GM23338 (cell line): Measurements from ENCODE around the gene GUCA1C. TPM values are rescaled to one million over a fixed set of nuclear protein-coding genes. Genes with fewer than 3 reads are reported as not detected.

Source experiments
- ATAC-seq: fragments of 200-7000 bp; cut with Tn5 transposase; 3 replicates; pipeline ENCODE4 v1.9.1; 2020
- DNase-seq: peaks from one replicate; pipeline ENCODE4 v3.0.0-alpha.2; 2015; ENCODE audit warnings: low spot score
- H2AFZ ChIP-seq: fragments of 200-600 bp; sonication (generic); 2 replicates; pipeline ENCODE4 v1.8.0; 2016; ENCODE audit warnings: antibody characterized with exemption, mild to moderate bottlenecking, moderate library complexity
- H3F3A ChIP-seq: fragments of 200-600 bp; sonication (generic); replicated peaks from 2 replicates; pipeline ENCODE4 v1.8.0; 2017; ENCODE audit warnings: antibody characterized with exemption, mixed run types, low read depth
- H3K27ac ChIP-seq: fragments of 200-600 bp; sonication (generic); 2 replicates; pipeline ENCODE4 v1.6.1; 2016; ENCODE audit warnings: low read depth
- H3K27me3 ChIP-seq: fragments of 200-600 bp; sonication (generic); 2 replicates; pipeline ENCODE4 v1.8.0; 2016; ENCODE audit warnings: mild to moderate bottlenecking, mixed run types, moderate library complexity; ENCODE audit not compliant: insufficient read depth
- H3K36me3 ChIP-seq: fragments of 200-600 bp; sonication (generic); 2 replicates; pipeline ENCODE4 v1.8.0; 2016; ENCODE audit warnings: mild to moderate bottlenecking; ENCODE audit not compliant: insufficient read depth
- H3K4me1 ChIP-seq: fragments of 200-600 bp; sonication (generic); 2 replicates; pipeline ENCODE4 v1.8.0; 2016; ENCODE audit warnings: mild to moderate bottlenecking, moderate library complexity; ENCODE audit not compliant: insufficient read depth
- H3K4me2 ChIP-seq: fragments of 200-600 bp; sonication (generic); 2 replicates; pipeline ENCODE4 v1.7.1; 2017; ENCODE audit warnings: mixed run types
- H3K4me3 ChIP-seq: fragments of 200-600 bp; sonication (generic); 2 replicates; pipeline ENCODE4 v1.6.1; 2016; ENCODE audit warnings: mixed run types
- H3K79me2 ChIP-seq: fragments of 200-600 bp; sonication (generic); replicated peaks from 2 replicates; pipeline ENCODE4 v1.8.0; 2017; ENCODE audit warnings: mild to moderate bottlenecking; ENCODE audit not compliant: insufficient read depth
- H3K9me2 ChIP-seq: fragments of 200-600 bp; sonication (generic); 2 replicates; pipeline ENCODE4 v1.8.0; 2017; ENCODE audit not compliant: insufficient read depth
- H4K20me1 ChIP-seq: fragments of 200-600 bp; sonication (generic); replicated peaks from 2 replicates; pipeline ENCODE4 v1.8.0; 2017; ENCODE audit warnings: mild to moderate bottlenecking; ENCODE audit not compliant: insufficient read depth
- H3K27ac Mint-ChIP-seq: 2 replicates; pipeline ENCODE4 v1.8.0; 2020; ENCODE audit warnings: inconsistent platforms, mild to moderate bottlenecking, moderate library complexity, mixed read lengths
- H3K27me3 Mint-ChIP-seq: 3 replicates; pipeline ENCODE4 v1.8.0; 2022; ENCODE audit warnings: low read depth, mild to moderate bottlenecking, moderate library complexity, mixed read lengths, inconsistent platforms; ENCODE audit not compliant: insufficient read depth, poor library complexity
- H3K36me3 Mint-ChIP-seq: 3 replicates; pipeline ENCODE4 v1.8.0; 2021; ENCODE audit warnings: low read depth, mild to moderate bottlenecking, inconsistent platforms, moderate library complexity, mixed read lengths
- H3K4me1 Mint-ChIP-seq: 3 replicates; pipeline ENCODE4 v1.8.0; 2020; ENCODE audit warnings: mild to moderate bottlenecking, inconsistent platforms, mixed read lengths
- H3K4me3 Mint-ChIP-seq: 3 replicates; pipeline ENCODE4 v1.8.0; 2021; ENCODE audit warnings: moderate library complexity, mild to moderate bottlenecking, inconsistent platforms, mixed read lengths
- H3K9me3 Mint-ChIP-seq: 3 replicates; pipeline ENCODE4 v1.8.0; 2020; ENCODE audit warnings: moderate library complexity, mild to moderate bottlenecking, inconsistent platforms, mixed read lengths
- CREB1 ChIP-seq: fragments of 250-450 bp; sonication (Bioruptor Pico); IDR thresholded peaks from 2 replicates; pipeline ENCODE4 v1.5.0; 2020; ENCODE audit warnings: low read depth, mild to moderate bottlenecking, moderate library complexity
- ETS1 ChIP-seq: IDR thresholded peaks from 2 replicates; pipeline ENCODE4 v1.6.1; 2016; ENCODE audit warnings: antibody characterized with exemption
- EZH2 ChIP-seq: fragments of 200-600 bp; sonication (generic); IDR thresholded peaks from one replicate; pipeline ENCODE4 v1.8.0; 2017; ENCODE audit warnings: antibody characterized with exemption, mild to moderate bottlenecking, low read depth; ENCODE audit not compliant: unreplicated experiment
- EZH2phosphoT487 ChIP-seq: fragments of 200-600 bp; sonication (generic); IDR thresholded peaks from one replicate; pipeline ENCODE4 v1.8.1; 2018; ENCODE audit warnings: antibody characterized with exemption; ENCODE audit not compliant: unreplicated experiment
- NANOG ChIP-seq: IDR thresholded peaks from 2 replicates; pipeline ENCODE4 v1.6.1; 2016; ENCODE audit warnings: antibody characterized with exemption, borderline replicate concordance
- POLR2AphosphoS5 ChIP-seq: IDR thresholded peaks from 2 replicates; pipeline ENCODE4 v1.6.1; 2016; ENCODE audit warnings: antibody characterized with exemption, low read depth
- REST ChIP-seq: IDR thresholded peaks from one replicate; pipeline ENCODE4 v1.6.1; 2018; ENCODE audit warnings: antibody characterized with exemption; ENCODE audit not compliant: unreplicated experiment
- STAT1 ChIP-seq: IDR thresholded peaks from one replicate; pipeline ENCODE4 v1.6.1; 2016; ENCODE audit warnings: antibody characterized with exemption; ENCODE audit not compliant: unreplicated experiment
- ZNF114 ChIP-seq: fragments of 250-450 bp; sonication (Bioruptor Pico); IDR thresholded peaks from 2 replicates; pipeline ENCODE4 v1.5.0; 2020; ENCODE audit warnings: mild to moderate bottlenecking, moderate library complexity
- ZNF331 ChIP-seq: fragments of 250-450 bp; sonication (Bioruptor Pico); IDR thresholded peaks from 2 replicates; pipeline ENCODE4 v1.5.0; 2020; ENCODE audit warnings: low read depth, mild to moderate bottlenecking, moderate library complexity
- ZNF462 ChIP-seq: fragments of 250-450 bp; sonication (Bioruptor Pico); IDR thresholded peaks from 2 replicates; pipeline ENCODE4 v1.5.0; 2020; ENCODE audit warnings: mild to moderate bottlenecking, moderate library complexity
- polyA plus RNA-seq: library from polyadenylated mRNA; unstranded; fragments of >200 nt; fragmentation: Nextera tagmentation; extraction: Ambion mirVana; gene quantifications from 2 replicates; pipeline ENCODE4 v1.2.1, GENCODE V29; 2016
- total RNA-seq: library from RNA; depleted of rRNA; stranded (reverse); fragments of >200 nt; shearing (Covaris generic); gene quantifications from 2 replicates; pipeline ENCODE4 v1.2.3, GENCODE V29; 2014

Gene GUCA1C
- total and polyA plus RNA-seq, 2 experiments from 2014 or later = not detected

- no peaks in the 10 kb centered on the region for H4K20me1 ChIP-seq
- TF ChIP-seq CREB1 (CRISPR knock-in tag) = no peak
- no peak for TF ChIP-seq ZNF114
- no peak for TF ChIP-seq STAT1
- no peak for TF ChIP-seq POLR2AphosphoS5
- TF ChIP-seq ETS1 = no peak
- no peak for TF ChIP-seq REST
- no peak for TF ChIP-seq NANOG
- no peak for TF ChIP-seq EZH2phosphoT487
- no peak for TF ChIP-seq ZNF331
Measured at GRCh38 chr3:108891833-108892232, 61.8 kb downstream of the GUCA1C start.

GRCh38 chr3:108887777-108888176, 65.9 kb downstream of the GUCA1C start:
- Histone ChIP-seq H3K36me3 (no peaks in the 10 kb centered on the region), H4K20me1 (no peaks in the 10 kb centered on the region), H3K9me2 (no peaks in the 10 kb centered on the region), H3K27ac (no peak overlapping the region), H3K4me1 (peaks cover 17% of the 10 kb centered on the region), H3F3A (no peaks in the 10 kb centered on the region), H3K79me2 (no peaks in the 10 kb centered on the region), H3K4me3 (no peak overlapping the region), H2AFZ (peak overlapping the region; percentile 44; the same call in 1 of the 2 replicates), H3K27me3 (no peaks in the 10 kb centered on the region), H3K4me2 (peak overlapping the region; percentile 21)
- H3K4me3 Mint-ChIP-seq = no peak overlapping the region
- ATAC-seq = peak; percentile 70
- H3K36me3 Mint-ChIP-seq = no peaks in the 10 kb centered on the region
- no peak overlapping the region; the same call in 1 of the 2 replicates for H3K27ac Mint-ChIP-seq
- no peaks in the 10 kb centered on the region for H3K27me3 Mint-ChIP-seq
- peak; percentile 35 for DNase-seq
- H3K4me1 Mint-ChIP-seq = peaks cover 12% of the 10 kb centered on the region
- H3K9me3 Mint-ChIP-seq = no peaks in the 10 kb centered on the region
- TF ChIP-seq ZNF462 = no peak
- TF ChIP-seq ZNF114 = no peak
- TF ChIP-seq ZNF331 = no peak
- TF ChIP-seq EZH2 = no peak
- no peak for TF ChIP-seq ETS1

More at GRCh38 chr3:108891833-108892232, 61.8 kb downstream of the GUCA1C start:
- ATAC-seq = no peak
- Histone ChIP-seq H3K27me3 (no peaks in the 10 kb centered on the region), H3K4me2 (no peak overlapping the region), H3K36me3 (no peaks in the 10 kb centered on the region), H3K4me3 (no peak overlapping the region), H2AFZ (no peak overlapping the region), H3F3A (no peaks in the 10 kb centered on the region), H3K27ac (no peak overlapping the region), H3K4me1 (peaks cover 17% of the 10 kb centered on the region), H3K79me2 (no peaks in the 10 kb centered on the region), H3K9me2 (no peaks in the 10 kb centered on the region)
- peaks cover 12% of the 10 kb centered on the region for H3K4me1 Mint-ChIP-seq
- H3K27me3 Mint-ChIP-seq = no peaks in the 10 kb centered on the region
- H3K36me3 Mint-ChIP-seq = no peaks in the 10 kb centered on the region
- H3K9me3 Mint-ChIP-seq = no peaks in the 10 kb centered on the region
- H3K27ac Mint-ChIP-seq = no peak overlapping the region
- no peak overlapping the region for H3K4me3 Mint-ChIP-seq
- no peak for DNase-seq
